ENCODE results near the gene GLIPR2.

GRCh38 chr9:36154331-36154952, 17.9 kb downstream of the GLIPR2 start:
- TF ChIP-seq CTCF (IDR thresholded peaks at IDR 0.05) (no peak), ZFX (IDR thresholded peaks at IDR 0.05; ENCODE audit: borderline replicate concordance) (no peak)

All from 22Rv1 (cell line).